SK-N-SH (cell line): ENCODE measurements around the gene CTDSPL2. TPM values are rescaled to one million over a fixed set of nuclear protein-coding genes. Genes with fewer than 3 reads are reported as not detected.

Source experiments
- CTCF ChIA-PET: fragments of 300-600, 350-600 bp; formaldehyde crosslinking; extraction: SDS; loops from one replicate; lab custom pipeline; 2021; lab: Yijun Ruan, JAX
- POLR2A ChIA-PET: fragments of 350-600 bp; sonication (Branson Sonifier 250); formaldehyde crosslinking; extraction: SDS; loops from one replicate; lab custom pipeline; 2020; ENCODE audit warnings: antibody characterized with exemption, inconsistent platforms; lab: Yijun Ruan, JAX
- DNase-seq: peaks from one replicate; pipeline ENCODE4 v3.0.0; 2012
- H2AFZ ChIP-seq: fragments of 200-600 bp; sonication (generic); 2 replicates; pipeline ENCODE4 v1.8.1; 2016; ENCODE audit warnings: antibody characterized with exemption, mild to moderate bottlenecking, low read depth
- H3F3A ChIP-seq: fragments of 200-600 bp; sonication (generic); replicated peaks from 2 replicates; pipeline ENCODE3; 2016; ENCODE audit warnings: antibody characterized with exemption, mild to moderate bottlenecking; ENCODE audit not compliant: insufficient read depth
- H3K27ac ChIP-seq, 2 experiments: fragments of 200-500 bp in 1 of 2; fragments of 200-600 bp in 1 of 2; sonication (Bioruptor generic) in 1 of 2; sonication (generic), shearing (Covaris generic) in 1 of 2; 2 replicates each; pipeline versions ENCODE4 v1.5.1 to v1.6.1; 2014 to 2016; ENCODE audit warnings: low read depth in 2 of 2, inconsistent platforms in 1 of 2, low read length in 1 of 2, mild to moderate bottlenecking in 1 of 2, mixed read lengths in 1 of 2
- H3K27me3 ChIP-seq: fragments of 200-600 bp; sonication (generic), shearing (Covaris generic); 2 replicates; pipeline ENCODE4 v1.6.1; 2016; ENCODE audit warnings: mixed run types; ENCODE audit not compliant: insufficient read depth
- H3K36me3 ChIP-seq, 2 experiments: fragments of 200-500 bp in 1 of 2; fragments of 200-600 bp in 1 of 2; sonication (Bioruptor generic) in 1 of 2; sonication (generic) in 1 of 2; replicated peaks in 1 of 2; 2 replicates each; pipeline versions ENCODE3 to v1.5.1; 2014 to 2016; ENCODE audit warnings: low read length in 1 of 2, mild to moderate bottlenecking in 1 of 2; ENCODE audit not compliant: insufficient read depth in 2 of 2, control insufficient read depth in 1 of 2
- H3K4me1 ChIP-seq, 2 experiments: fragments of 200-500 bp in 1 of 2; fragments of 200-600 bp in 1 of 2; sonication (Bioruptor generic) in 1 of 2; sonication (generic), shearing (Covaris generic) in 1 of 2; 2 replicates each; pipeline versions ENCODE4 v1.5.1 to v1.6.1; 2014 to 2016; ENCODE audit warnings: low read depth in 1 of 2, low read length in 1 of 2, mixed run types in 1 of 2; ENCODE audit not compliant: insufficient read depth in 2 of 2, control insufficient read depth in 1 of 2
- H3K4me2 ChIP-seq: fragments of 200-600 bp; sonication (generic), shearing (Covaris generic); 2 replicates; pipeline ENCODE4 v1.6.1; 2017; ENCODE audit warnings: mixed run types
- H3K4me3 ChIP-seq, 2 experiments: fragments of 200-500 bp in 1 of 2; fragments of 200-600 bp in 1 of 2; sonication (Bioruptor generic) in 1 of 2; sonication (generic), shearing (Covaris generic) in 1 of 2; 2 replicates each; pipeline versions ENCODE4 v1.5.1 to v1.8.1; 2014 to 2016; ENCODE audit warnings: low read depth in 2 of 2, inconsistent platforms in 1 of 2, low read length in 1 of 2, mild to moderate bottlenecking in 1 of 2, mixed read lengths in 1 of 2, moderate library complexity in 1 of 2
- H3K79me2 ChIP-seq: fragments of 200-600 bp; sonication (generic); 2 replicates; pipeline ENCODE4 v1.8.1; 2017; ENCODE audit warnings: mild to moderate bottlenecking; ENCODE audit not compliant: insufficient read depth
- H3K9ac ChIP-seq: fragments of 200-600 bp; sonication (generic); 2 replicates; pipeline ENCODE4 v1.6.1; 2017; ENCODE audit warnings: mixed run types
- H3K9me2 ChIP-seq: fragments of 200-600 bp; sonication (generic); 2 replicates; pipeline ENCODE4 v1.6.1; 2017; ENCODE audit warnings: mixed run types
- H3K9me3 ChIP-seq: fragments of 200-600 bp; sonication (generic); 2 replicates; pipeline ENCODE4 v1.6.1; 2017; ENCODE audit warnings: mixed run types, mild to moderate bottlenecking, moderate library complexity
- H4K20me1 ChIP-seq: fragments of 200-600 bp; sonication (generic); 2 replicates; pipeline ENCODE4 v1.6.1; 2017; ENCODE audit warnings: mild to moderate bottlenecking, mixed run types; ENCODE audit not compliant: insufficient read depth
- CHD2 ChIP-seq: fragments of 150-350 bp; IDR thresholded peaks from 2 replicates; pipeline ENCODE4 v1.6.1; 2018; ENCODE audit warnings: low read length; ENCODE audit not compliant: partially characterized antibody
- EP300 ChIP-seq, 2 experiments: IDR thresholded peaks; 2 replicates each; pipeline versions ENCODE4 v1.4.0 to v1.6.1; 2012; ENCODE audit warnings: borderline replicate concordance in 1 of 2, low read depth in 1 of 2, low read length in 1 of 2
- FOSL2 ChIP-seq: IDR thresholded peaks from 2 replicates; pipeline ENCODE4 v1.4.0; 2012; ENCODE audit warnings: low read depth, mild to moderate bottlenecking, moderate library complexity, borderline replicate concordance
- JUND ChIP-seq: IDR thresholded peaks from 2 replicates; pipeline ENCODE4 v1.4.0; 2012
- NFIC ChIP-seq: IDR thresholded peaks from 2 replicates; pipeline ENCODE4 v1.4.0; 2012; ENCODE audit warnings: borderline replicate concordance
- RFX5 ChIP-seq: IDR thresholded peaks from 2 replicates; pipeline ENCODE4 v1.6.1; 2012; ENCODE audit warnings: mild to moderate bottlenecking, improper control_type of control experiment, low read length
- RXRA ChIP-seq: IDR thresholded peaks from 2 replicates; pipeline ENCODE4 v1.4.0; 2012; ENCODE audit warnings: low read depth, mild to moderate bottlenecking, borderline replicate concordance
- SMC3 ChIP-seq: IDR thresholded peaks from 2 replicates; pipeline ENCODE4 v1.6.1; 2012; ENCODE audit warnings: low read depth, low read length, improper control_type of control experiment
- TCF12 ChIP-seq: IDR thresholded peaks from 2 replicates; pipeline ENCODE4 v1.4.0; 2012
- TEAD4 ChIP-seq: IDR thresholded peaks from 2 replicates; pipeline ENCODE4 v1.4.0; 2012; ENCODE audit warnings: mild to moderate bottlenecking, borderline replicate concordance; ENCODE audit not compliant: insufficient read depth
- WGBS: methylation state at CpG from one replicate; pipeline ENCODE4 v1.1.6; 2017; ENCODE audit warnings: low lambda C conversion rate; 5-methylcytosine and 5-hydroxymethylcytosine counted together
- polyA plus RNA-seq, 3 experiments: library from polyadenylated mRNA; depleted of rRNA; stranded (reverse); fragments of >200 nt; gene quantifications; 2 replicates each; pipeline ENCODE4 v1.2.3, GENCODE V29; 2012
- TF ChIP-seq, protein P1 (sequence below): fragments of 200-600 bp; sonication (generic); IDR thresholded peaks from 2 replicates; pipeline ENCODE4 v1.6.1; 2017; ENCODE audit warnings: antibody characterized with exemption, mild to moderate bottlenecking, moderate library complexity
- TF ChIP-seq, protein P2 (sequence below): IDR thresholded peaks from 2 replicates; pipeline ENCODE4 v1.6.1; 2012; ENCODE audit warnings: mild to moderate bottlenecking, low read depth, low read length, moderate library complexity

Gene CTDSPL2
- polyA plus RNA-seq, 1 of the 3 experiments (the other 2 are of a cell fraction) = 9.0 TPM

DNA sequence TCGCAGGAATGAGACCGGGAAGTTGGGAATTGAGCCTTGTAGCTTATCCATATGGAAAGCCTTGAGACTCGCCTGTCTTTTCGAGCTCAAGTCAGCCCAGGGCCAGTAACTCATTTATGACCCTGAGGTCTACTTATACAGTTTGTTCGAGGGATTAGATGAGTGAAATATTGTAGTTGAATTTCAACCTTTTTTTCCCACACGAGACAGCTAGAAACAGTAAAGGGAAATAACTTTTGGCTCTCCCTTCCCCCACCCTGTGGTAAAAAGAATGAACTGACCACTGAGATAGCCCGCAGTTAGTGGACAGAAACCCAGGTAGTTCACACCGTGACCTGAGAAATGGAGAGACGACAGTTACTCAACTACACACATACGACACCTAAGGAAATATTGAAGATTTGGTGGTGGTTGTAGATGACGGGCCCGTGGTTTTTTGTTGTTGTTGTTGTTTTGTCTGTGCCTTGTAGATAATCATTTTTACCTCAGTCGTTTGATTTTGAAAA, 110.4 kb downstream of the CTDSPL2 start:
- Histone ChIP-seq H3K27me3 (no peaks in the 10 kb centered on the region), H3K4me1 (peaks cover 22 to 29% of the 10 kb centered on the region in 2 experiments), H3K79me2 (peaks cover 69% of the 10 kb centered on the region), H3K9me2 (no peaks in the 10 kb centered on the region), H3K9me3 (no peaks in the 10 kb centered on the region), H3K9ac (peak overlapping the region; percentile 94), H4K20me1 (peaks cover 29% of the 10 kb centered on the region), H3K27ac (peak overlapping the region; percentile 89 to 95), H3K4me2 (peak overlapping the region; percentile 82), H2AFZ (peak overlapping the region; percentile 59), H3K4me3 (peak overlapping the region; percentile 75 to 87), H3F3A (peaks cover 18% of the 10 kb centered on the region), H3K36me3 (peaks cover 11 to 27% of the 10 kb centered on the region in 2 experiments)
- ChIA-PET POLR2A (interaction anchor here (1.3 to 1.9 kb wide), 2 partner anchors 8 to 125 kb away, joined by 3 to 27 read pairs; partner anchors contain the start of gene SPG11), CTCF (interaction anchor here (0.6 to 2.2 kb wide), 6 partner anchors 8 to 174 kb away, joined by 3 to 10 read pairs (median 6); partner anchors contain the start of genes B2M and PATL2)
- peak; percentile 33 for DNase-seq
- WGBS = 4% methylated on average over 12 of the region's 13 CpGs
- TF ChIP-seq, protein P1, sequence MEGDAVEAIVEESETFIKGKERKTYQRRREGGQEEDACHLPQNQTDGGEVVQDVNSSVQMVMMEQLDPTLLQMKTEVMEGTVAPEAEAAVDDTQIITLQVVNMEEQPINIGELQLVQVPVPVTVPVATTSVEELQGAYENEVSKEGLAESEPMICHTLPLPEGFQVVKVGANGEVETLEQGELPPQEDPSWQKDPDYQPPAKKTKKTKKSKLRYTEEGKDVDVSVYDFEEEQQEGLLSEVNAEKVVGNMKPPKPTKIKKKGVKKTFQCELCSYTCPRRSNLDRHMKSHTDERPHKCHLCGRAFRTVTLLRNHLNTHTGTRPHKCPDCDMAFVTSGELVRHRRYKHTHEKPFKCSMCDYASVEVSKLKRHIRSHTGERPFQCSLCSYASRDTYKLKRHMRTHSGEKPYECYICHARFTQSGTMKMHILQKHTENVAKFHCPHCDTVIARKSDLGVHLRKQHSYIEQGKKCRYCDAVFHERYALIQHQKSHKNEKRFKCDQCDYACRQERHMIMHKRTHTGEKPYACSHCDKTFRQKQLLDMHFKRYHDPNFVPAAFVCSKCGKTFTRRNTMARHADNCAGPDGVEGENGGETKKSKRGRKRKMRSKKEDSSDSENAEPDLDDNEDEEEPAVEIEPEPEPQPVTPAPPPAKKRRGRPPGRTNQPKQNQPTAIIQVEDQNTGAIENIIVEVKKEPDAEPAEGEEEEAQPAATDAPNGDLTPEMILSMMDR = no peak
- TF ChIP-seq CHD2 (peak; percentile 4), TEAD4 (no peak), EP300 (IDR thresholded peaks at IDR 0.05; ENCODE audit: borderline replicate concordance in 1 of 2, low read depth in 1 of 2, low read length in 1 of 2) (0 out of 4 replicates have a peak, but pooled peaks of 1 of the 2 experiments have one; percentile 11)

DNA sequence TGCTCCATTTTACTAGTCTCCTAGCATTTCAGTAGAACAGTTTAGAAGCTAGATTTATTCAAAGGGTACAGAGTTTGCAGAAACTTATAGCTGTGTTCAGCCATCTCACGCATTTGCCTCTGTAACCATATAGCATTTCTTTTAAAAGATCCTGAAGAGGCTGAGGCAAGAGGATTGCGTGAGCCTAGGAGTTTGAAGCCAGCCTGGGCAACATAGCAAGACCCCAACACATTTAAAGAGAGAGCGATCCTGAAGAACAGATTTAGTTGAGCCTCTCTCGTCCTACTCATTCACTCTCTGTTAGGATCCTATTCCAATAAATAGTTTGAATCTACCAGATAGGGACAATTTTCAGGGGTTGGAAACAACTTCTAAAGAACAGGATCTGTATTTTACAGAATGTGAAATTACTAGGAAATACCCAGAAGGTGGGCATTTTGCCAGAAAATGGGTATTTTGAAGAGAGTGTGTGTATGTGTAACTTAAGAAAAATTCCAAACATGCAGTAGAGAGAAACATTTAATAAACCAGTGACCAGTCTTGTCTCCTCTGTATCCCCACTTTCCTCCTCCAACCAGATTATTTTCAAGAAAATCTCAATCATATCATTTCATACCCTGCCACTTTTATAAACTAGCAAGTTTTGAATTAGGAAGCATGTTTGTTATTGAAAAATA, 114.0 kb downstream of the CTDSPL2 start:
- Histone ChIP-seq H3K27me3 (no peaks in the 10 kb centered on the region), H4K20me1 (peaks cover 51% of the 10 kb centered on the region), H3K4me1 (peaks cover 23 to 32% of the 10 kb centered on the region in 2 experiments), H3K79me2 (peaks cover 93% of the 10 kb centered on the region), H3K4me2 (peak overlapping the region; percentile 47), H3K27ac (peak overlapping the region; percentile 34 to 65; a peak in 3 of 4 replicates), H3K9ac (peak overlapping the region; percentile 16; the same call in 1 of the 2 replicates), H2AFZ (no peak overlapping the region), H3K9me2 (no peaks in the 10 kb centered on the region), H3K9me3 (no peaks in the 10 kb centered on the region), H3F3A (peaks cover 18% of the 10 kb centered on the region), H3K4me3 (no peak overlapping the region), H3K36me3 (peaks cover 8 to 20% of the 10 kb centered on the region in 2 experiments)
- WGBS = 96% methylated on average over 4 of the region's 4 CpGs
- CTCF ChIA-PET = interaction anchor here (1.1 to 1.7 kb wide), 3 partner anchors 29 to 43 kb away, joined by 3 to 6 read pairs (median 3); no protein-coding TSS in a partner anchor
- POLR2A ChIA-PET = no interaction called here
- DNase-seq = no peak
- TF ChIP-seq FOSL2 (peak; percentile 53; the same call in 1 of the 2 replicates), TCF12 (peak; percentile 31; the same call in 1 of the 2 replicates), NFIC (peak; percentile 88), JUND (peak; percentile 43), SMC3 (no peak), RXRA (no peak), RFX5 (no peak), TEAD4 (peak; percentile 63; the same call in 1 of the 2 replicates)
- TF ChIP-seq, protein P2, sequence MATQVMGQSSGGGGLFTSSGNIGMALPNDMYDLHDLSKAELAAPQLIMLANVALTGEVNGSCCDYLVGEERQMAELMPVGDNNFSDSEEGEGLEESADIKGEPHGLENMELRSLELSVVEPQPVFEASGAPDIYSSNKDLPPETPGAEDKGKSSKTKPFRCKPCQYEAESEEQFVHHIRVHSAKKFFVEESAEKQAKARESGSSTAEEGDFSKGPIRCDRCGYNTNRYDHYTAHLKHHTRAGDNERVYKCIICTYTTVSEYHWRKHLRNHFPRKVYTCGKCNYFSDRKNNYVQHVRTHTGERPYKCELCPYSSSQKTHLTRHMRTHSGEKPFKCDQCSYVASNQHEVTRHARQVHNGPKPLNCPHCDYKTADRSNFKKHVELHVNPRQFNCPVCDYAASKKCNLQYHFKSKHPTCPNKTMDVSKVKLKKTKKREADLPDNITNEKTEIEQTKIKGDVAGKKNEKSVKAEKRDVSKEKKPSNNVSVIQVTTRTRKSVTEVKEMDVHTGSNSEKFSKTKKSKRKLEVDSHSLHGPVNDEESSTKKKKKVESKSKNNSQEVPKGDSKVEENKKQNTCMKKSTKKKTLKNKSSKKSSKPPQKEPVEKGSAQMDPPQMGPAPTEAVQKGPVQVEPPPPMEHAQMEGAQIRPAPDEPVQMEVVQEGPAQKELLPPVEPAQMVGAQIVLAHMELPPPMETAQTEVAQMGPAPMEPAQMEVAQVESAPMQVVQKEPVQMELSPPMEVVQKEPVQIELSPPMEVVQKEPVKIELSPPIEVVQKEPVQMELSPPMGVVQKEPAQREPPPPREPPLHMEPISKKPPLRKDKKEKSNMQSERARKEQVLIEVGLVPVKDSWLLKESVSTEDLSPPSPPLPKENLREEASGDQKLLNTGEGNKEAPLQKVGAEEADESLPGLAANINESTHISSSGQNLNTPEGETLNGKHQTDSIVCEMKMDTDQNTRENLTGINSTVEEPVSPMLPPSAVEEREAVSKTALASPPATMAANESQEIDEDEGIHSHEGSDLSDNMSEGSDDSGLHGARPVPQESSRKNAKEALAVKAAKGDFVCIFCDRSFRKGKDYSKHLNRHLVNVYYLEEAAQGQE = no peak
